ENCODE data around the gene CAPN15. TPM values are rescaled to one million over a fixed set of nuclear protein-coding genes. Genes with fewer than 3 reads are reported as not detected.

The CAPN15 gene
- total and polyA plus RNA-seq, 9 of the 15 experiments (the other 6 are each of a cell fraction or from before 2014, with no cell fraction given): 0.62 to 111 (median 14.2) TPM

DNA sequence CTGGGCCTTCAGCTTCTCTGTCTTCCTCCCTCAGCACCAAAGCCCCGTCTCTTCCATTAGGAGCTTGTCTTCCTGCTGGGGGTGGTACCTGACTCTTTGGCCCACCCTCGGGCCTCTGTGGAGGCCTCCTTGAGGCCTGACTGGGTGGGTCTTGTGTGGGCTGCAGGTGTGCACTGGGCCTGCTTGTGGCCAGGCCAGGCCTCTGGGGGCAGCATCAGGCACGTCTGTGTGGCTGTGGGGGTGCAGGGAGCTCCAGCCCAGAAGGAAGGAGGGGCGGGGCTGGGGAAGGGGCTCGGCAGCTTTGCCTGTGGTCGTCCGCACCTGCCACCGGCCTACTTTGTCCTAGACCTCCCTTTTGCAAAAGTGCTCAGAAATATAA lies 49.3 kb downstream of the CAPN15 start:
- H2AFZ ChIP-seq (ENCODE audit: low read depth, low read length): no peak overlapping the region
- H3K9ac ChIP-seq (ENCODE audit: insufficient read depth in 1 of 2, low read depth in 2 of 2, low read length in 2 of 2): peak overlapping the region in 1 of 2 experiments; percentile 79; a peak in 2 of 4 replicates
- H3K27ac ChIP-seq (ENCODE audit: extremely low read depth, low read depth, low read length): no peak overlapping the region
- H3K9me3 ChIP-seq (replicated peaks; ENCODE audit: control insufficient read depth, insufficient read depth, low read depth, low read length): no peaks in the 10 kb centered on the region
- H3K36me3 ChIP-seq (ENCODE audit: control insufficient read depth, insufficient read depth, low read length): peaks cover 26% of the 10 kb centered on the region; the same call in 2 of the 3 replicates
- 60% methylated on average over 7 of the region's 8 CpGs for WGBS (ENCODE audit: insufficient coverage, low coverage, missing lambda C conversion rate)
- no peaks in the 10 kb centered on the region for H3K27me3 ChIP-seq (ENCODE audit: control insufficient read depth in 2 of 2, insufficient read depth in 2 of 2, low read length in 2 of 2)
- no peak overlapping the region for H3K4me3 ChIP-seq
- POLR2A ChIA-PET: interaction anchor here (0.6 to 1.7 kb wide), 6 partner anchors 9 to 210 kb away, joined by 3 to 8 read pairs (median 4); no protein-coding TSS in a partner anchor
- no peak for FAIRE-seq
- no TSS peak for BruUV-seq (replicated peaks)
- CTCF ChIA-PET (ENCODE audit: low intra/inter-chr PET ratio): no interaction called here
- DNase-seq (ENCODE audit: extremely low read depth in 1 of 4, low spot score in 3 of 4): peak in 1 of 4 experiments; percentile 35
- in situ Hi-C loops (cut with MboI) (loop anchor here (5.0 kb wide), 1 partner anchor 90 kb away; the partner anchor contains the start of gene RHOT2), intact Hi-C loops (cut with micrococcal nuclease) (loop anchor here (5.0 kb wide), 1 partner anchor 90 kb away; the partner anchor contains the start of gene RHOT2)
- H3K79me2 ChIP-seq (ENCODE audit: control insufficient read depth, insufficient read depth, low read length): peaks cover 4% of the 10 kb centered on the region; the same call in 1 of the 3 replicates
- H3K4me1 ChIP-seq (replicated peaks in 1 of 2; ENCODE audit: control insufficient read depth in 2 of 2, insufficient read depth in 2 of 2, low read length in 2 of 2): peaks cover 0 to 87% of the 10 kb centered on the region in 2 experiments; a peak in 4 of 5 replicates
- ATAC-seq: peak; percentile 32; the same call in 2 of the 3 replicates
- peaks cover 3% of the 10 kb centered on the region for H3K9me1 ChIP-seq (ENCODE audit: control insufficient read depth, insufficient read depth, low read length)
- H4K20me1 ChIP-seq (replicated peaks; ENCODE audit: control insufficient read depth, insufficient read depth, low read length): peaks cover 9% of the 10 kb centered on the region
- no peak overlapping the region for H3K4me2 ChIP-seq (ENCODE audit: insufficient read depth, low read length)
- TF ChIP-seq, protein P1, sequence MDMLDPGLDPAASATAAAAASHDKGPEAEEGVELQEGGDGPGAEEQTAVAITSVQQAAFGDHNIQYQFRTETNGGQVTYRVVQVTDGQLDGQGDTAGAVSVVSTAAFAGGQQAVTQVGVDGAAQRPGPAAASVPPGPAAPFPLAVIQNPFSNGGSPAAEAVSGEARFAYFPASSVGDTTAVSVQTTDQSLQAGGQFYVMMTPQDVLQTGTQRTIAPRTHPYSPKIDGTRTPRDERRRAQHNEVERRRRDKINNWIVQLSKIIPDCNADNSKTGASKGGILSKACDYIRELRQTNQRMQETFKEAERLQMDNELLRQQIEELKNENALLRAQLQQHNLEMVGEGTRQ (CRISPR knock-in tag; IDR thresholded peaks at IDR 0.05): no peak
- TF ChIP-seq, protein P2, sequence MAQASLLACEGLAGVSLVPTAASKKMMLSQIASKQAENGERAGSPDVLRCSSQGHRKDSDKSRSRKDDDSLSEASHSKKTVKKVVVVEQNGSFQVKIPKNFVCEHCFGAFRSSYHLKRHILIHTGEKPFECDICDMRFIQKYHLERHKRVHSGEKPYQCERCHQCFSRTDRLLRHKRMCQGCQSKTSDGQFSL (CRISPR knock-in tag; IDR thresholded peaks at IDR 0.05): peak; percentile 92
- TF ChIP-seq, protein P2 (tag; IDR thresholded peaks at IDR 0.05): no peak
- TF ChIP-seq ZNF232 (CRISPR knock-in tag; IDR thresholded peaks at IDR 0.05): no peak
- no peak for TF ChIP-seq KHSRP (IDR thresholded peaks at IDR 0.05)
- no peak for TF ChIP-seq IRF2 (CRISPR knock-in tag; IDR thresholded peaks at IDR 0.05)
- no peak for TF ChIP-seq TEAD4 (IDR thresholded peaks at IDR 0.05; ENCODE audit: low read length)
- no peak for TF ChIP-seq TEAD4 (CRISPR knock-in tag; IDR thresholded peaks at IDR 0.05; ENCODE audit: borderline replicate concordance)
- TF ChIP-seq, protein P3, sequence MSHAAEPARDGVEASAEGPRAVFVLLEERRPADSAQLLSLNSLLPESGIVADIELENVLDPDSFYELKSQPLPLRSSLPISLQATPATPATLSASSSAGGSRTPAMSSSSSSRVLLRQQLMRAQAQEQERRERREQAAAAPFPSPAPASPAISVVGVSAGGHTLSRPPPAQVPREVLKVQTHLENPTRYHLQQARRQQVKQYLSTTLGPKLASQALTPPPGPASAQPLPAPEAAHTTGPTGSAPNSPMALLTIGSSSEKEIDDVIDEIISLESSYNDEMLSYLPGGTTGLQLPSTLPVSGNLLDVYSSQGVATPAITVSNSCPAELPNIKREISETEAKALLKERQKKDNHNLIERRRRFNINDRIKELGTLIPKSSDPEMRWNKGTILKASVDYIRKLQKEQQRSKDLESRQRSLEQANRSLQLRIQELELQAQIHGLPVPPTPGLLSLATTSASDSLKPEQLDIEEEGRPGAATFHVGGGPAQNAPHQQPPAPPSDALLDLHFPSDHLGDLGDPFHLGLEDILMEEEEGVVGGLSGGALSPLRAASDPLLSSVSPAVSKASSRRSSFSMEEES (CRISPR knock-in tag; IDR thresholded peaks at IDR 0.05): no peak
- TF ChIP-seq, protein P4, sequence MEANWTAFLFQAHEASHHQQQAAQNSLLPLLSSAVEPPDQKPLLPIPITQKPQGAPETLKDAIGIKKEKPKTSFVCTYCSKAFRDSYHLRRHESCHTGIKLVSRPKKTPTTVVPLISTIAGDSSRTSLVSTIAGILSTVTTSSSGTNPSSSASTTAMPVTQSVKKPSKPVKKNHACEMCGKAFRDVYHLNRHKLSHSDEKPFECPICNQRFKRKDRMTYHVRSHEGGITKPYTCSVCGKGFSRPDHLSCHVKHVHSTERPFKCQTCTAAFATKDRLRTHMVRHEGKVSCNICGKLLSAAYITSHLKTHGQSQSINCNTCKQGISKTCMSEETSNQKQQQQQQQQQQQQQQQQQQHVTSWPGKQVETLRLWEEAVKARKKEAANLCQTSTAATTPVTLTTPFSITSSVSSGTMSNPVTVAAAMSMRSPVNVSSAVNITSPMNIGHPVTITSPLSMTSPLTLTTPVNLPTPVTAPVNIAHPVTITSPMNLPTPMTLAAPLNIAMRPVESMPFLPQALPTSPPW (CRISPR knock-in tag; IDR thresholded peaks at IDR 0.05): no peak
- TF ChIP-seq ZBTB7A (IDR thresholded peaks at IDR 0.05; ENCODE audit: borderline replicate concordance, control insufficient read depth, low read depth, low read length): peak; percentile 65; the same call in 1 of the 2 replicates
- TF ChIP-seq MAFK (IDR thresholded peaks at IDR 0.05; ENCODE audit: low read length): no peak
- TF ChIP-seq, protein P5, sequence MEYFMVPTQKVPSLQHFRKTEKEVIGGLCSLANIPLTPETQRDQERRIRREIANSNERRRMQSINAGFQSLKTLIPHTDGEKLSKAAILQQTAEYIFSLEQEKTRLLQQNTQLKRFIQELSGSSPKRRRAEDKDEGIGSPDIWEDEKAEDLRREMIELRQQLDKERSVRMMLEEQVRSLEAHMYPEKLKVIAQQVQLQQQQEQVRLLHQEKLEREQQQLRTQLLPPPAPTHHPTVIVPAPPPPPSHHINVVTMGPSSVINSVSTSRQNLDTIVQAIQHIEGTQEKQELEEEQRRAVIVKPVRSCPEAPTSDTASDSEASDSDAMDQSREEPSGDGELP (CRISPR knock-in tag; IDR thresholded peaks at IDR 0.05; ENCODE audit: borderline replicate concordance): no peak
- TF ChIP-seq NR1H2 (CRISPR knock-in tag; IDR thresholded peaks at IDR 0.05): no peak

Data from K562 (cell line).